GM21528 (cell line): ENCODE data around the gene PICALM.
"Not testable (repeated sequence)": the region's sequence is repeated elsewhere in the genome, so short reads cannot be mapped to it uniquely, and the experiment has no call there.

Source experiments
- ATAC-seq: cut with Tn5 transposase; IDR thresholded peaks from one replicate; pipeline ENCODE4 v1.9.1; 2021; ENCODE audit warnings: mild to moderate bottlenecking, moderate library complexity; ENCODE audit not compliant: unreplicated experiment, low FRiP score

PICALM gene

DNA sequence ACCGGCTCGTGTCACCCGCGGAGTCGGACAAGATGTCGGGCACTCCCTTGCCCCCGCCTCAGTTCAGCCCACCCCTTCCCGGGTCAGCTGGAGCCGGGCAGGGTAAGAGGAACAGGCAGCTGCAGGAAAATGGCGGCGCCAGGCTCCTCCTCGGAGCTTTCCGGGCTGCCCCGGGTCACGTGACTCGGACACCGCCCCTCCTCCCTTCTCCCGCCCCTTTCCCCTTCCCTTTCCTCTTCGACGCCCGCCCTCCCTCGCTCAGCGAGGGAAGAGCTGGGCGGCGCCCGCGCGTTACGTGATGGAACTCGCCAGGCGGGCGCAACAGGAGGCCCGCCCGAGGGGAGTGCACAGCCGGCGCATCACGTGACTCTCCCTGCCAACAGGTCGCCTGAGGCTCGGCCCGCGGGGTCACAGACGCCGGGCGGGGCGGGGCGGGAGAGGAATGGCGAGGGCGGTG is at the start of gene PICALM:
TSS of gene PICALM (minus strand) at position 134 of the 457 bp plus-strand sequence. CDS start 304 bp downstream, outside the sequence.
- ATAC-seq: peak; percentile 92

DNA sequence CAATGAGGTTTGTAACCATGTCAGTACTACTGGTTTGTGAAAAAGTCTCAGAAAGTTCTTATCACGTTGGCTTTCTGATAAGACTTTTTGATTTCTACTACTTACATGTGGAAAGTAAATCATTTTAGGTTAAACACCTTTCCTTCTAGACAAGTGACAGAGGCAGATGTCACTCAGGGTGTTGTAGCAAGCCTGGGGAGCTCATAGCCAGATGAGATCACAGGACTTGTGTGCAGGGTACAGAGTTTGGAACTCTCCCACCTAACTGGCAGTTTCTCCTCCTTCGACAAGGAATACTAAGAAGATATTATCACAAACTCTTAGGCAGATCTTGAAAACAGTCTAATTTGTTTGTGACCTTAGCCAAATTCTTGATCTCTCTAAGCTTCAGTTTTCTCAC is 49.4 kb upstream of the PICALM start:
- no peak for ATAC-seq

DNA sequence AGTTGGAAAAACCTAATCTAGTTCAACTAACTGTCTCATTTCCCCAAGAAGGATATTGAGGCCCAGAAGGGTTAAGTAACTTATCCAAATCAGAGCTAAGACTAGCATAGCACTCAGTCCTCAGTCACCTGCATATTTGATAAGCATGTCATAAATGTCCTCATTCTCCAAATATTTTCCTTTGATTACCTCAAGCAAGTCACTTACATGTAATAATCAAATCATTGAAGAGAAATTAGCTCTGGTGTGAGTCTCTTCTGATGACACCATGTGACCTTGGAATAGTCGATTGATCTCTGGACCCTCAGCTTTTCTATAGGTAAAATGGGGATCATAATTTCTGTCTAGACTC is 48.8 kb upstream of the PICALM start:
- no peak for ATAC-seq

DNA sequence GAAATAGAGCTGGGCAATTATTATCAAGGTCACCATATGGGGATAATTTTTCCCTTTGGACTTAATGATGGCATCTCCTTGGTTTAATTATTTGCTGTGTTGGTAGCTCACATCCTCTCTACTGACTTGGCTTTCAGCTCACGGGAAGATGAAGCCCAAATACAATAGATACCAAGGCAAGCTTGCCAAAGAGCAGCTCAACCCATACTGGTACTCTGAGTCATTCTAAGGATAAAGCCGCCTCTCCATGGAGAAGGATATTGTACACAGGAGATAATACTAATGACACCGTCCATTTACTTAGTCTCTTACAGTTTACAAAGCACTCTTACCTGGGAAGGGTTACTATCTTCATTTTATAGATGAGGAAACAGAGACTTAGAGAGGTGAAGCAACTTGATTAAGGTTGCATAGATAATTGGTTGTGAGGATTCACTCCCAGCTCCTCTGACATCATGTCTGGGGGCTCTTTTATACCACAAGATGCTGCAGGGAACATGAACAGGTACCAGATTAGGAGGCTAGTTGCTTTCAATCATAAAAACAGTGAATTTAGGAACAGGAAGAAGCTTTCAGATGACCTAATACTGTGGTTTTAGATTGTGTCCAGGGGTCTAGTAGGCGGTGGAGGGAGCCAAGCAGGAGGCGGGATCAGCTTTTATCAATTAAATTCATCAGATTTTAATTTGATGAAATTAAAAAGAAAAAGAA is 48.3 kb upstream of the PICALM start:
- no peak for ATAC-seq

DNA sequence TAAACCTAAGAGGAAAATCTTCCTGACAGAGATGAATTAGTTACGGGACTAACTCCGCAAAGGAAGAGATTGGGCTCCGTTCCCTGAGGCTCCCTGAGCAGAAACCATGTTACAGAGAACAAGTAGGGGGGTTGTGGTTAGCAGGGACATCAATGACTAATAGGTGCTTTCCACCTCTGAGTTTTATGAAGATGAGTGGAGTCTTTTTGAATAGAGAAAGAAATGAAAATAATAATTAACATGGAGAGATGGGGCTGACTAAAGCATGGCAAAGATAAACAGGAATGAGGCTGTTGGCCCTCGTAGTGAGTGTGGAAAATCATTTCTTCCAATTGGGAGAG is 47.5 kb upstream of the PICALM start:
- peak; percentile 87 for ATAC-seq

- ATAC-seq: peak; percentile 31
Measured at GRCh38 chr11:86115542-86116385, 46.9 kb upstream of the PICALM start.

- no peak for ATAC-seq
Measured at GRCh38 chr11:86108890-86109638, 40.2 kb upstream of the PICALM start.

DNA sequence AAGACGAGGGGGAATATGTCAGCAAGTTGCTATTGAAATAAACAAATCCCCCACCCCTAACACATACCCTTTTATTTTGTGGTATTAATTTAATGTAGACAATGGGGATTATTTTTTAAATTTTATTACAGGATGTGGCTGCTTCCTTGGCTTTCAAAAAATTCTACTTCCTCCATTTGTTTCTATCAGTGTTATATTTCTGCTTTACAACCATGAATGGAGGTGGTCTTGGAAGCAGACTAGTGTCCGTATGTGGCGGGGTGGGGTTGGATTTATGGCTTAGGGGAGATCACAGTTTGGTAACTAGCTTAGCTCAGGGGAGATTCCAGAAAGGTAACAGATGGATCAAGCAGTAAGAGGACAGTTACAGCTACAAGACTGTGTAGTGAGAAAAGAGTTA is 39.3 kb upstream of the PICALM start:
- ATAC-seq: no peak

DNA sequence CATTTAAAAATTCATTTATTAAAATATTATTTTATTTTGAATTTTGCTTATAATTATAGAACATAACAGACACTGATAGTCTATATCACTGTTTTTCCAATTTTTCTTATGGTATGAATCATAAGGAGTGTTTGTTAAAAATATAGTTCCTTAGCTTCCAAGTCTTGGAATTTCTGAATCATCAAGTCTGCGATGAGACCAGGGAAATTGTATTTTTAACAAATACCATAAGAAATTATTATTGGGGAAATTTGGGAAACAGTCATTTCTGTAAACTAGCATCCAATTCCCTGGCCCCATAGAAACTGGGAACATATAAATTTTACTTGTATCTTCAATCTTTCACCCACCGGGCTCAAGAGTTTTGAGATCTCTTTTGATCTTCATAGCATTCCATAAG is 38.0 kb upstream of the PICALM start:
- no peak for ATAC-seq

DNA sequence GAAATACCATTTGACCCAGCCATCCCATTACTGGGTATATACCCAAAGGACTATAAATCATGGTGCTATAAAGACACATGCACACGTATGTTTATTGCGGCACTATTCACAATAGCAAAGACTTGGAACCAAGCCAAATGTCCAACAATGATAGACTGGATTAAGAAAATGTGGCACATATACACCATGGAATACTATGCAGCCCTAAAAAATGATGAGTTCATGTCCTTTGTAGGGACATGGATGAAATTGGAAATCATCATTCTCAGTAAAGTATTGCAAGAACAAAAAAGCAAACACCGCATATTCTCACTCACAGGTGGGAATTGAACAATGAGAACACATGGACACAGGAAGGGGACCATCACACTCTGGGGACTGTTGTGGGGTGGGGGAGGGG is 37.1 kb upstream of the PICALM start:
- ATAC-seq: not testable (repeated sequence)

GRCh38 chr11:86105601-86106000 is 36.7 kb upstream of the PICALM start:
- ATAC-seq: not testable (repeated sequence)

GRCh38 chr11:86103808-86104207 is 34.9 kb upstream of the PICALM start:
- ATAC-seq: no peak

DNA sequence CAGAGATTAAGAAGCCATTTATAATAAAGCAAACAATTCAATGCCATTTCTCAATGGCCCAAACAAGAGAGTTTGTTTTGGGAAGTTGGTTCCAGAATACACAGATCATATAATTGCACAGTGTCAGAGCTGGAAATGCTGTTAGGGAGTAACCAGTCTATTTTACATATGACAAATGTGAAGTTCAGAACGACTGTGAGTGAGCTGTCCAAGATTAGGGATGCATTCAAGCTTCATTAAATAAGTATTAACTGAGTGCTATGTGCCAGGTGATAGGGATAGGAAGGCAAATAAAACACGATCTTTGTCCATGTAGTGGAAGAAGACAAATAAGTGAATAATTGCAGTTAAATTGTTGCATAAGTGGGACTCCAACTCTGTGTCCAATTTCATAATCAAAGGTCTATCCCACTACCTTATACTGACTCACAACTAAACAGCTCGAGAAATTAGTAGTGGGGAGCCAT is 33.1 kb upstream of the PICALM start:
- no peak for ATAC-seq

GRCh38 chr11:86101493-86101892 is 32.6 kb upstream of the PICALM start:
- ATAC-seq: no peak

GRCh38 chr11:86099874-86100273 is 31.0 kb upstream of the PICALM start:
- ATAC-seq: no peak

- ATAC-seq: no peak
Measured at GRCh38 chr11:86097980-86098379, 29.1 kb upstream of the PICALM start.

GRCh38 chr11:86091566-86091965 is 22.7 kb upstream of the PICALM start:
- ATAC-seq: no peak

DNA sequence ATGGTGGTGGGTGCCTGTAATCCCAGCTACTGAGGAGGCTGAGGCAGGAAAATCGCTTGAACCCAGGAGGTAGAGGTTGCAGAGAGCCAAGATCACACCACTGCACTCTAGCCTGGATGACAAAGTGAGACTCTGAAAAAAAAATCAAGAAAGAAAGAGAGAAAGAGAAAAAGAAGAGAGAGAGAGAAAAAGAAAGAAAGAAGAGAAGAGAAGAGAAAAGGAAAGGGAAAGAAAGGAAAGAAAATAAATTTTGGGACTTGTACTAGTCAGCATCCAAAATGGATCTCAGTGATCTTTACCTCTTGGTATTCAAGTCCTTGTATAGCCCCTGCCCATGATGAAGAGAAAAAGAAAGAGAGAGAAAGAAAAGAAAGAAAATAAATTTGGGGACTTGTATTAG is 22.2 kb upstream of the PICALM start:
- ATAC-seq: no peak

- ATAC-seq: no peak
Measured at GRCh38 chr11:86089659-86090058, 20.8 kb upstream of the PICALM start.

GRCh38 chr11:86087688-86088087 is 18.8 kb upstream of the PICALM start:
- not testable (repeated sequence) for ATAC-seq

GRCh38 chr11:86087256-86087655 is 18.4 kb upstream of the PICALM start:
- ATAC-seq: no peak
